ENCODE results near the gene TLE3.

Gene TLE3

DNA sequence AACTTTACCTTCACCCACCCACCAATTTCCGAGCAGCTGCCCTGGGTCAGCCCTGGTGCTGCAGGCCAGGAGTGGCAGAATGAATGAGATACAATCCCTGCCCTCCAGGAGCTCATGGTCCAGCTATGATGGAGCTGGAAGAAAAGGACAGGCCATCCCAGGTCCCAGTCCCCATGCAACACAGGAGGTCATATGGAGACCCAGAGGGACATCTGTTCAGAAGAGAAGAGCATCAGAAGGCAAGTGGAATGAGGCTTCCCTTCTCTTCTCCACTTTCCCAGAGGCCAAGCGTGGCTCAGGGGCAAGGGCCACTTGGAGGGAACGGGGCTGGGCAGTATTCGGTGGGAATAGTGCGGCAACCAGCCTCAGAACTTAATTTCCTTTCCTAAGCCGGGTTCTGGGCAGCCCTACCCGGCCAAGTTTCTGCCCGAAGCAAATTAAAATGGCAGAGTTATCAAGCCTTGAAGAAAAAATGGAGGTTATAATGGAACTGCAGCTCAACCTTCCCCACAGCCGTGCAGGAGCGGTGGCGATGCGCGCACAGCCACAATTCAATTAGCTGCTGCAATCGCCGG is 35.9 kb downstream of the TLE3 start:
- peak; percentile 4 for DNase-seq

- no peak for DNase-seq
Observed at GRCh38 chr15:70060993-70061305, 36.8 kb downstream of the TLE3 start.

DNA sequence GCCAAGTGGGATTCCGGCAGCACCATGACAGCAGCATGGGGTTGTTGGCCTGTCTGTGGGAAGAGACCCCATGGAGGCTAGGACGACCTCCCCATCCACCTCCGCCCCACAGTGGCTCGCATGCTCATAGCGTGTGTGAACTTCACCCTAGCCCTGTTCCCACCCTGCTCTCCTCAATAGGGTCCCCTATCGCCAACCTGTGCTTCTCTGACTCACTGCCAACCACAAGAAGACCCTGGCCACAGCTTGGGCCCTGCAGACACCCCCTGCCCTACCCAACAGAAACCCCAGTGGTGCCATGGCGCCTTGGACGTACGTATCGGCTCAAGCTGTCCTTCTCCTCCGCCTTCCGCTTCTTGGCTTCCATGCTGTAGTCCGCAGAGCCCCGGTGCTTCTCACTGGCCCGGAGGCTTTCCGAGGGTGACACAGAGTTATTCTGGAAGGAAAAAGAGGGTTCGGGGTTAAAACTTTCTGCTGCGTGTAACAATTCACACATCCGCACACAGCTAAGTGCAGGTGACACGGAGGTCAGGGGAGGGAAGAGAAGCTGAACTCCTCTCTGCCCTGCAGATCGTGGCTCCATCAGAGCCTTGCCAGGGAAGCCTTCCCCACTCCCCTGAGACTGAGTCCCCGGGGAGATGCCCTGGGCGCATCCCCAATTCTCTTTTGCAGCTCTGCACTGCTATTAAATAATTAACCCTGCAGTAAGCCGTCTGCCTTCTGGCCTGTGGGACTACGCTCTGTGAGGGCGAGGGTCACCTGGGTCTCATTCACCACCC is 37.3 kb downstream of the TLE3 start:
- DNase-seq, result peak; percentile 16

DNA sequence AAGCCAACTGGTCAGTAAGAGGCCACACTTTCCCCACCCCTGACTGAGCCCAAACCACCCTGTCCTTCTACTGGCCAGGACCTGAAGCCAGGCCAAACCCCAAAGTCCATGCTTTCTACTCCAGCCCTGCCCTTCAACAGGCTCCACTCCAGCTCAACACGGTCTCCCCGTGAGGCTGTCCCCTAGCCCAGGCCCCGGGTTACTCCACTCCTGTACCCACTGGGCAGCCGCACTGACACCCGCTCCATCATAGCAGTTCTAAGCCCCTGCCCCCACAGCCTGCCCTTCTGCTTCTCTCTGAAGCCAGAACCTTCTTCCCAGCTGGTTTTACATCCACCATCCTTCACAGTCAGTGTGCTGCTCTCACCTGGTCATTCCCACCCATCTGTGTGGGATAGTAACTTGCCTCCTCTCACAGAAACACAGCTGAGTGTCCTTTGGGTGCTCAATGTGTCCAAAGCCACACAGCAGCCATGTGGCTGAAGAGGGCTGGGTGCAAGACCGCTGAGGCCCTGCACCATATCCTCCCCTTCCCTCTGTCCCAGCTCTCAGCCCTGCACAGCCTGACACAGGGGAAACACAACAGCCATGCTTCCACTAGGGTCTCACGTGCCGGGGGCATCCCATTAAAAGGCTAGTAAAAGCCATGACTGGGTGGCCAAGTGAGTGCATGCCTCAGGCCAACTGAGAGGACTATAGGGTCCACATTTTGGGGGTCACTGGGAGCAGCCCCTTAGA is 38.1 kb downstream of the TLE3 start:
- DNase-seq, result peak; percentile 13

DNA sequence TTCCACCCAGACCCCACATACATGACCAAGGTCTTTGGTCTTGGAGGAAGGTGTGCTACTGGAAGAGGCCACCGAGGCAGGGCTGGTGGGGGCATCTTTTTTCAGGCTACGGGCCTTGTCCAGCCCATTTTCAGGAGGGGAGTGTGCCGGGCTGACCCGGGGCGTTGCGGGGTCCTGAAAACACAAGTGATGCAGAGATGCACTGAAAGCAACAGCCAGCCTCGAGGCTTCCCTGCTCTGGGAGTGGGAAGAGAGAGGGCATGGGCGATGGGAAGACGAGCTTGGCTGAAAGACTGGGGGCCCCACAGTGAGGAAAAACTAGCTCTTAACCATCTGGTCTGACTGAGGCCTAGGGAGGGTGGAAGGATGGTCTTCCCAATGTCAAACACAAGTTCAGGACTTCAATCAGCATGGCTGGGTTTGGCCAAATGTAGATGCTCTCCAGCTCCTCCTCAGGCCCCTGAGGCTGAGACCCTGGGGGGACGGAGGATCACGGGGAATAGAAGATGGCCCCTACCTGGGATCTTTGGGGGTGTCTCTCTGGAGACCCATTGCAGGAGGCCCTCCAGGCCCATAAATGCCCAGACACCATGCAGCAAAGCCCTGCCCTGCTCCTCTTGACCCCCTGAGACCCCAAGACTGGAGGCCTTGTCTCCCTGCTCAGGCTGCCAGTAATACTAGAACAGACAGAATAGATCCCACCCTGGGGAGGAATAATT is 38.9 kb downstream of the TLE3 start:
- peak; percentile 5 for DNase-seq

- peak; percentile 13 for DNase-seq
Observed at GRCh38 chr15:70057931-70058641, 39.6 kb downstream of the TLE3 start.

GRCh38 chr15:70056091-70056680 is 41.5 kb downstream of the TLE3 start:
- peak; percentile 11 for DNase-seq

DNA sequence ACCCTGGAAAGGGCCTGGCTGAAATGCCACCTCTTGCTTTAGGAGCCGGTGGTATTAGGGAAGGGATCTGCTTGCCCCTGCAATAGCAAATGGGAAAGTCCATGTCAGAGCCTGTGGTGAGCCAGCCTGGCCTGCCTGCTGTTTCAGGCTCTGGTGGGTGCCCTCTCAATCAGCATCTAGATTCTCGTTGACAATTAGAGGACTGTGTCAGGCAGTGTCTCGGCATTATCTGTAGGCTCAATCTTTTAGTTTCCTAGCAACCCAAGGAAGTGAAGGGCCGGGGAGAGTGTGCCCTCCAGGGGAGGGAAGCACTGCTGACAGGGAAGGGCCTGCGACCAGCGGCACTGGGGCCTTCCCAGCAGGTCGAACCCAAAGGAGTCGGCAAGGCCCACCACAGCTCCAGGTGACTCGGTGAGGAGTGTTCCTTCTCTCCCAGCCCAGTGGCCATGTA is 42.1 kb downstream of the TLE3 start:
- DNase-seq, result no peak

DNA sequence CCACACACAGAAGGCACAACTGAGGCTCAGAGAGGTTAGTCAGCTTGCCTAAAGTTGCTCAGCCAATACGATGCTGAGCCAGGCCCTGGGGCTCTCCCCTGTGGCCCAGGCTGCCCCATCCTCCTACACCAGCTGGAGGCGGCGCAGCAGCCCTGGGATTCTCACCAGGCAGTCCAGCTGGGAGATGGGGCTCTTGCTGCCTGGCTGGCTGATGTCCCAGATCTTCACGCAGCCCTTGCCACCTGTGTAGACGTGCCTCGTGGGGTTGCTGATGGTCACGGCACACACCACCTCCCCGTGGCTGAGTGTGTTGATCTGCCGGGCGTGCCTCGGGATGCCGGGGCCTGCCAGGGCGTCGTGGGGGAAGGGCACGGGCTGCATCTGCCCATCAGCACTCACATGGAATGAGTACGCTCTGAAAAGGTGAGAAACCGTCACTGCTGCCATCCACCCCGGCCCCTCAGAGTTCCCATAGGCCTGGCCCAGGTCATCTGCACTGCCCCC is 42.8 kb downstream of the TLE3 start:
- peak; percentile 16 for DNase-seq

- peak; percentile 9 for DNase-seq
Observed at GRCh38 chr15:70054366-70054765, 43.4 kb downstream of the TLE3 start.

- DNase-seq, result peak; percentile 9
Observed at GRCh38 chr15:70053716-70054229, 43.9 kb downstream of the TLE3 start.

GRCh38 chr15:70053001-70053715 is 44.6 kb downstream of the TLE3 start:
- DNase-seq, result peak; percentile 17

DNA sequence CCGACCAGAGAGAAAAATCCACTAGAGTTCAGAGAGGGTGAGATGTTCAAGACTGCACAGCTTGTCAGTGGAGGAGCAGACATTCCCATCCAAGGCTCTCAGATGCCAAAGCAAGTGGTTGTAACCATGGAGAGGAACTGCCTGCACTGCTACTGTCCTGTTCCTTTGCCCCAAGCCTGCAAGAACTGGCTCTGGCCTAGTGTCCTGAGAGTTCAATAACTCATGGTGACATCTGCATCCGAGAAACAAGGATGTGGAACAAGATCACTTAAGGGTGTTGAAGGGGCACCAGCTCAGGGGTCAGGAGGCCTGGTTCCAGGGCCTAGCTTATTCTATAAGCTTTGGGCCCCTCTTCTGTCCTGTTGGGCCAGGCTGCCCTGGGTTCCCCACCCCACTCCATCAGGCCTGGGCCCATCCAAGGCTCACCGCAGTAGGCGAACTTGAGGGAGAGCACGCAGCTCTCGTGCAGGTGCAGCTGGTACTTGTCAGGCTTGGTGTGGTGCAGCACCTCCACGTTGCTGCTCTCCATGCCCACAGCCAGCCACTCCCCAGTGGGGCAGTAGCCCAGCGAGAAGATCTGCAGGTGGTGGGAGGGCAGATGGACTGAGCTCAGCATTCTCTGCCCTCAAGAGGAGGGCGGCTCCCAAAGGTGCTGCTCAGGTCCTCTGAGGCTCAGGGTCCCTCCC is 45.6 kb downstream of the TLE3 start:
- peak; percentile 13 for DNase-seq

DNA sequence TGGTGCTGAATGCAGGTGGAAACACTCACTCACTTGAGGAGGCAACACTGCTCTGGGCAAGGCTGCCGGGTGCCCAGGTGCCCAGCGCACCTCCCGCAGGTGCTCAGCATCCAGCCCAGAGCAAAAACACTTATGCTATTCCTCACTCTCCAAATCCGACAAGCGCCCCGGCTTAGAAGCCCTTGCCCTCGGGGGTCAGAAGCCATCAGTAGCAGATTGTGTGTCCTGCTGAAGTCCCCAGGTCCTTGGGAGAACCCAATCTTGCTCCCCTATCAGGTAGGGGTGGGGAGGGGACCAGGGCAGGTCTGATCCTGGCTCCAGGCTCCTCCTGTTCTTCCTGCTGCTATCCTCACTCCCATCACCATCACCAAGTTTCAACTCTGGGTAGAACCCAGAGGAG is 46.7 kb downstream of the TLE3 start:
- DNase-seq, result peak; percentile 9

DNA sequence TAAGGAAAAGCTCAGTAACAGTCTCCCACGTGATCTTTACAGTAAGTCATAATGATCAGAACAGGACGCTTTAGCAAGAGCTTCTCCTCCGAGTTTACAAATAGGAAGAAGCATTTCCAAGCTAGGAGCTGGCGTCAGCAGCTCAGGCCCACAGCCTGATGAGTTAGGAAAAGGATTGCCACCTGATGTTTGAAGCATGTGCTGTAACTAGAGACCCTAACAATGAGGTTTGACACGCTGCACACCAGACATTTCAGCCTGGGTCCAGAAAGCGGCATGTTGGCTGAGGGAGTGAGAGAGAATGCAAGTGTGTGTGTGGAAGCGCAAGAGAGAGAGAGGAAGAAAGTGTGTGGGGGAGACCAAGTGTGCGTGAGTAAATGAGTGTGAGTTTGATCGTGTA is 47.3 kb downstream of the TLE3 start:
- DNase-seq, result peak; percentile 26

DNA sequence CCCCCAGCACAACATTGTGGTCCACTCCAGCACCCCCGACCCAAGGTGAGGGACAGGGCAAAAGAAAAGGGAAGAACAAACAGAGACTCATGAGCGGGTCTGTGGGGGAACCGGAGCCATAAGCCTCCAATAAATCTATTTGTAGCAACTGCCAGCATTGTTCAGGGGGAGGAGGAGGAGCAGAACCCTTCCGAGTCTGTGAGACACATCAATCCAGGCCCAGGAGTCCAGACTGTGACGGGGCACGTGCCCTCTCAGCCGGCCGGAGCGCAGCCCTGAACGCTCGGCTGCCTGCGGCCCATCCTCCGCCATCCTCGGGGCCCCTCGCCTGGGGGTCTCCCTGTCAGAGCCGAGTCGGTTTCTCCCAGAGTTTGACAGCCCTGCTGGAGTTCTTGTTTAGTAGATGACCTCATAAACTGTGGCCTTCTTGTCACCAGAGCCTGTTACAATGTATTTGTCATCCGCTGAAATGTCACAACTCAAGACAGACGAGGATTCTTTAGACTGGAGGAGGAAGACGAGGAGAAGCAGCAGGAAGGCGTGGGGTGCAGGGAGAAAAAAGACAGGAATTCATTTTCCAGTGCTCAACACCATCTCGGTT is 47.9 kb downstream of the TLE3 start:
- peak; percentile 14 for DNase-seq

GRCh38 chr15:70048578-70049514 is 48.9 kb downstream of the TLE3 start:
- DNase-seq, result peak; percentile 7

GRCh38 chr15:70048198-70048565 is 49.5 kb downstream of the TLE3 start:
- DNase-seq, result peak; percentile 11

Data from right hindlimb (tissue), 1 donor.